ENCODE data around the gene SDR39U1. TPM values are rescaled to one million over a fixed set of nuclear protein-coding genes. Genes with fewer than 3 reads are reported as not detected.

Gene SDR39U1
- polyA plus RNA-seq, 1 donor from 2014 or later: 142 TPM

- peak overlapping the region; percentile 10 for H3K4me3 ChIP-seq (ENCODE audit: low read length)
- H3K27me3 ChIP-seq (ENCODE audit: insufficient read depth, low read depth, low read length): peaks cover 3% of the 10 kb centered on the region
- no peaks in the 10 kb centered on the region for H3K9me3 ChIP-seq (ENCODE audit: low read length)
- no peak overlapping the region for H3K4me2 ChIP-seq (ENCODE audit: low read length)
- H3K9me2 ChIP-seq (ENCODE audit: insufficient read depth, low read length): no peaks in the 10 kb centered on the region
- no peak overlapping the region for H2AFZ ChIP-seq (ENCODE audit: low read depth, low read length)
- peaks cover 11% of the 10 kb centered on the region for H3K79me2 ChIP-seq (replicated peaks; ENCODE audit: insufficient read depth, low read length)
- H4K20me1 ChIP-seq (ENCODE audit: insufficient read depth): no peaks in the 10 kb centered on the region
- TF ChIP-seq EP300 (conservative IDR thresholded peaks at IDR 0.05; ENCODE audit: poor library complexity, severe bottlenecking): no peak
- no peak for TF ChIP-seq TAF1 (IDR thresholded peaks at IDR 0.05; ENCODE audit: low read depth)
- no peak for TF ChIP-seq RAD21 (conservative IDR thresholded peaks at IDR 0.05)
- TF ChIP-seq EZH2 (IDR thresholded peaks at IDR 0.05; ENCODE audit: borderline replicate concordance, insufficient read depth, low read length, poor library complexity, severe bottlenecking): no peak
- TF ChIP-seq, protein P1, sequence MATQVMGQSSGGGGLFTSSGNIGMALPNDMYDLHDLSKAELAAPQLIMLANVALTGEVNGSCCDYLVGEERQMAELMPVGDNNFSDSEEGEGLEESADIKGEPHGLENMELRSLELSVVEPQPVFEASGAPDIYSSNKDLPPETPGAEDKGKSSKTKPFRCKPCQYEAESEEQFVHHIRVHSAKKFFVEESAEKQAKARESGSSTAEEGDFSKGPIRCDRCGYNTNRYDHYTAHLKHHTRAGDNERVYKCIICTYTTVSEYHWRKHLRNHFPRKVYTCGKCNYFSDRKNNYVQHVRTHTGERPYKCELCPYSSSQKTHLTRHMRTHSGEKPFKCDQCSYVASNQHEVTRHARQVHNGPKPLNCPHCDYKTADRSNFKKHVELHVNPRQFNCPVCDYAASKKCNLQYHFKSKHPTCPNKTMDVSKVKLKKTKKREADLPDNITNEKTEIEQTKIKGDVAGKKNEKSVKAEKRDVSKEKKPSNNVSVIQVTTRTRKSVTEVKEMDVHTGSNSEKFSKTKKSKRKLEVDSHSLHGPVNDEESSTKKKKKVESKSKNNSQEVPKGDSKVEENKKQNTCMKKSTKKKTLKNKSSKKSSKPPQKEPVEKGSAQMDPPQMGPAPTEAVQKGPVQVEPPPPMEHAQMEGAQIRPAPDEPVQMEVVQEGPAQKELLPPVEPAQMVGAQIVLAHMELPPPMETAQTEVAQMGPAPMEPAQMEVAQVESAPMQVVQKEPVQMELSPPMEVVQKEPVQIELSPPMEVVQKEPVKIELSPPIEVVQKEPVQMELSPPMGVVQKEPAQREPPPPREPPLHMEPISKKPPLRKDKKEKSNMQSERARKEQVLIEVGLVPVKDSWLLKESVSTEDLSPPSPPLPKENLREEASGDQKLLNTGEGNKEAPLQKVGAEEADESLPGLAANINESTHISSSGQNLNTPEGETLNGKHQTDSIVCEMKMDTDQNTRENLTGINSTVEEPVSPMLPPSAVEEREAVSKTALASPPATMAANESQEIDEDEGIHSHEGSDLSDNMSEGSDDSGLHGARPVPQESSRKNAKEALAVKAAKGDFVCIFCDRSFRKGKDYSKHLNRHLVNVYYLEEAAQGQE (IDR thresholded peaks at IDR 0.05; ENCODE audit: borderline replicate concordance): no peak
- TF ChIP-seq MXI1 (conservative IDR thresholded peaks at IDR 0.05; ENCODE audit: poor library complexity, severe bottlenecking): no peak
- TF ChIP-seq SMC3 (conservative IDR thresholded peaks at IDR 0.05; ENCODE audit: poor library complexity): no peak
- TF ChIP-seq POLR2AphosphoS5 (IDR thresholded peaks at IDR 0.05): no peak
- TF ChIP-seq, protein P2, sequence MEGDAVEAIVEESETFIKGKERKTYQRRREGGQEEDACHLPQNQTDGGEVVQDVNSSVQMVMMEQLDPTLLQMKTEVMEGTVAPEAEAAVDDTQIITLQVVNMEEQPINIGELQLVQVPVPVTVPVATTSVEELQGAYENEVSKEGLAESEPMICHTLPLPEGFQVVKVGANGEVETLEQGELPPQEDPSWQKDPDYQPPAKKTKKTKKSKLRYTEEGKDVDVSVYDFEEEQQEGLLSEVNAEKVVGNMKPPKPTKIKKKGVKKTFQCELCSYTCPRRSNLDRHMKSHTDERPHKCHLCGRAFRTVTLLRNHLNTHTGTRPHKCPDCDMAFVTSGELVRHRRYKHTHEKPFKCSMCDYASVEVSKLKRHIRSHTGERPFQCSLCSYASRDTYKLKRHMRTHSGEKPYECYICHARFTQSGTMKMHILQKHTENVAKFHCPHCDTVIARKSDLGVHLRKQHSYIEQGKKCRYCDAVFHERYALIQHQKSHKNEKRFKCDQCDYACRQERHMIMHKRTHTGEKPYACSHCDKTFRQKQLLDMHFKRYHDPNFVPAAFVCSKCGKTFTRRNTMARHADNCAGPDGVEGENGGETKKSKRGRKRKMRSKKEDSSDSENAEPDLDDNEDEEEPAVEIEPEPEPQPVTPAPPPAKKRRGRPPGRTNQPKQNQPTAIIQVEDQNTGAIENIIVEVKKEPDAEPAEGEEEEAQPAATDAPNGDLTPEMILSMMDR (IDR thresholded peaks at IDR 0.05; ENCODE audit: poor library complexity, severe bottlenecking): no peak
- H3K27ac ChIP-seq (ENCODE audit: low read length): no peak overlapping the region
- no peaks in the 10 kb centered on the region for H3F3A ChIP-seq (ENCODE audit: insufficient read depth, low read length, poor library complexity, severe bottlenecking)
- H3K36me3 ChIP-seq (ENCODE audit: insufficient read depth, low read length): no peaks in the 10 kb centered on the region
- no peak overlapping the region for H3K9ac ChIP-seq (ENCODE audit: low read length)
These were observed 39.1 kb downstream of the SDR39U1 start for GRCh38 chr14:24403294-24403998.

DNA sequence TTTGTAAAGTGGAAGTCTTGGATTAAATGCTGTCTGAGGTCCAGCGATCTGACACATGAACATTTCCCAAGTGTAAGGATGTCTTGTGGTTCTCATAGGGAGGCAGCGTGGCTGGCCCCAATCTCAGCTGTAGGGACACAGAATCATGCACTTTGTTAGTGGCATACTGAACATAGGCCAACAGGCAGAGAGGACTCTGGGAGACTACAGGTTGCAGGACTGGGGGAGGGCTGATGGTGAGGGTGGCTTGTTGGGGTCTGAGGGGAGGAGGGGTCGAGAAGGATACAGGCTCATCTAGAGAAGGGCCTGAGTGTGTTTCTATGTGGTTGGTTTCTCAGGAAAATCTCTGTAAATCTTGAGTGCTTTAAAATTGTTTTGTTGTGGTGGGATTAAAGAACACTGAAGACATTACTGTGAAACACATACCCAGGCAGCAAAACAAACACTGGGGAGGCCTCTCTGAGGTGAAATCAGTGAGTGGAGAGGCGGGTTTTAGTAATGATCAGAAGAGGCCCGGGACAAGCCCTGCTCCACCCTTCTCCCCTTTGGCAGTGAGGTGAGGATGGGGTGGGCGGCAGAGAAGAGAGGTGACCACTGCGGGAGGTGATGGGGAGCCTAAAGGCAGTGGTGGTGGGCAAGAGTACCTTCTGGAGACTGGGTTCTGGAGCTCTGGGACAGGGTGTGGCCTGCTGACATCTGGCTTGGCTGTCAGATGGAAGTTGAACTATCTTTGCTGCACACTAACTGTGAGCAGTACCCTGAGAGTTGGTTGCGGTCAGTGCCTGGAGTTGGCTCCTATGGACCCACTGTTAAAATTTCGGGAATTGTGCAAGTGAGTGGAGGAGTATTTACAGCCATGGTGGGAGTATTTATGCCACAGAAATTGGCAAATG lies 40.5 kb downstream of the SDR39U1 start:
- Histone ChIP-seq H3K36me3 (ENCODE audit: insufficient read depth, low read length) (no peaks in the 10 kb centered on the region), H3K79me2 (replicated peaks; ENCODE audit: insufficient read depth, low read length) (peaks cover 11% of the 10 kb centered on the region), H3K4me2 (ENCODE audit: low read length) (no peak overlapping the region), H3K9ac (ENCODE audit: low read length) (no peak overlapping the region), H3K4me3 (ENCODE audit: low read length) (peak overlapping the region; percentile 82), H3K27ac (ENCODE audit: low read length) (no peak overlapping the region), H3K9me3 (ENCODE audit: low read length) (no peaks in the 10 kb centered on the region), H3K27me3 (ENCODE audit: insufficient read depth, low read depth, low read length) (peaks cover 3% of the 10 kb centered on the region), H3F3A (ENCODE audit: insufficient read depth, low read length, poor library complexity, severe bottlenecking) (no peaks in the 10 kb centered on the region), H2AFZ (ENCODE audit: low read depth, low read length) (no peak overlapping the region), H4K20me1 (ENCODE audit: insufficient read depth) (no peaks in the 10 kb centered on the region), H3K9me2 (ENCODE audit: insufficient read depth, low read length) (no peaks in the 10 kb centered on the region)
- TF ChIP-seq RAD21 (conservative IDR thresholded peaks at IDR 0.05) (no peak), EZH2 (IDR thresholded peaks at IDR 0.05; ENCODE audit: borderline replicate concordance, insufficient read depth, low read length, poor library complexity, severe bottlenecking) (no peak), MXI1 (conservative IDR thresholded peaks at IDR 0.05; ENCODE audit: poor library complexity, severe bottlenecking) (no peak), EP300 (conservative IDR thresholded peaks at IDR 0.05; ENCODE audit: poor library complexity, severe bottlenecking) (no peak), TAF1 (IDR thresholded peaks at IDR 0.05; ENCODE audit: low read depth) (no peak), SMC3 (conservative IDR thresholded peaks at IDR 0.05; ENCODE audit: poor library complexity) (no peak), POLR2AphosphoS5 (IDR thresholded peaks at IDR 0.05) (no peak)
- TF ChIP-seq, protein P1 (IDR thresholded peaks at IDR 0.05; ENCODE audit: borderline replicate concordance): no peak
- TF ChIP-seq, protein P2 (IDR thresholded peaks at IDR 0.05; ENCODE audit: poor library complexity, severe bottlenecking): no peak

Measured in neural cell (in vitro differentiated cells).